Measurements from ENCODE around the gene SRSF1. TPM values are rescaled to one million over a fixed set of nuclear protein-coding genes. Genes with fewer than 3 reads are reported as not detected.

The SRSF1 gene
- total RNA-seq, 1 experiment from 2014 or later: 434 TPM

GRCh38 chr17:57962279-57963148 is 44.5 kb downstream of the SRSF1 start:
- BruUV-seq (replicated peaks): no TSS peak
- CTCF ChIA-PET: interaction anchor here (1.3 kb wide), 1 partner anchor 11 kb away, joined by 6 read pairs; no protein-coding TSS in a partner anchor
- POLR2A ChIA-PET: no interaction called here

More at GRCh38 chr17:57962279-57963148, 44.5 kb downstream of the SRSF1 start:
- TF ChIP-seq EGR1 (IDR thresholded peaks at IDR 0.05; ENCODE audit: low read depth) (no peak), ZFX (IDR thresholded peaks at IDR 0.05) (no peak), EZH2phosphoT487 (IDR thresholded peaks at IDR 0.05; ENCODE audit: borderline replicate concordance) (no peak), ATF3 (IDR thresholded peaks at IDR 0.05) (no peak), TCF7L2 (IDR thresholded peaks at IDR 0.05; ENCODE audit: borderline replicate concordance, extremely low read depth, insufficient read depth, insufficient read length) (no peak), SIN3A (IDR thresholded peaks at IDR 0.05; ENCODE audit: low read depth) (no peak), POLR2A (IDR thresholded peaks at IDR 0.05; ENCODE audit: borderline replicate concordance, extremely low read depth, insufficient read depth, insufficient read length) (no peak), ZNF274 (IDR thresholded peaks at IDR 0.05; ENCODE audit: low read depth, low read length) (no peak), ELF1 (IDR thresholded peaks at IDR 0.05; ENCODE audit: borderline replicate concordance, low read depth) (no peak), CBX3 (IDR thresholded peaks at IDR 0.05; ENCODE audit: low read depth) (no peak), CTCF (IDR thresholded peaks at IDR 0.05 in 2 of 3, conservative IDR thresholded peaks at IDR 0.05 in 1 of 3; ENCODE audit: borderline replicate concordance in 1 of 3, insufficient read depth in 1 of 3, low read depth in 2 of 3, low read length in 2 of 3) (no peak)
- H3K27me3 ChIP-seq (ENCODE audit: insufficient read depth, low read length): no peaks in the 10 kb centered on the region
- H3K4me1 ChIP-seq (ENCODE audit: control insufficient read depth in 1 of 2, insufficient read depth in 2 of 2, low read length in 2 of 2): peaks cover under 1 to 4% of the 10 kb centered on the region in 2 experiments; a peak in 3 of 4 replicates
- no peak overlapping the region for H3K9ac ChIP-seq (ENCODE audit: low read length)
- H4K20me1 ChIP-seq (ENCODE audit: insufficient read depth): no peaks in the 10 kb centered on the region
- H3K36me3 ChIP-seq (ENCODE audit: control insufficient read depth in 1 of 2, insufficient read depth in 2 of 2, low read length in 2 of 2): no peaks in the 10 kb centered on the region
- intact Hi-C loops (cut with micrococcal nuclease): no loop called here
- no peak for ATAC-seq
- no peak overlapping the region for H3K27ac ChIP-seq (ENCODE audit: low read depth, low read length)
- no peak for DNase-seq (ENCODE audit: low read depth, low spot score)
- H3K9me3 ChIP-seq (ENCODE audit: control insufficient read depth in 1 of 2, insufficient read depth in 1 of 2, low read depth in 1 of 2, low read length in 2 of 2): no peaks in the 10 kb centered on the region
- H2AFZ ChIP-seq (ENCODE audit: low read depth, low read length, poor library complexity, severe bottlenecking): no peak overlapping the region
- RAD21 ChIA-PET (ENCODE audit: low non-redundant PET in 1 of 2, low total read pairs in 2 of 2, uncharacterized antibody in 2 of 2, unreplicated experiment in 2 of 2): no interaction called here
- no peak overlapping the region for H3K4me3 ChIP-seq (replicated peaks in 1 of 2; ENCODE audit: low read depth in 1 of 2, low read length in 2 of 2)
- no peaks in the 10 kb centered on the region for H3K79me2 ChIP-seq (ENCODE audit: insufficient read depth, low read length)
- no peaks in the 10 kb centered on the region for H3K9me2 ChIP-seq (ENCODE audit: insufficient read depth)
- no peak overlapping the region for H3K4me2 ChIP-seq (ENCODE audit: low read length)
